Measurements from ENCODE around the gene CEP126. TPM values are rescaled to one million over a fixed set of nuclear protein-coding genes. Genes with fewer than 3 reads are reported as not detected.

CEP126 gene
- polyA plus RNA-seq, 2 donors, result 0.69 to 1.3 TPM

- H3K36me3 ChIP-seq (ENCODE audit: control insufficient read depth in 2 of 2, insufficient read depth in 2 of 2, low read length in 1 of 2), result no peaks in the 10 kb centered on the region
- 4 to 7% methylated on average over 2 of the region's 2 CpGs for WGBS, 2 donors
- H3K9me3 ChIP-seq (ENCODE audit: control insufficient read depth in 2 of 2, insufficient read depth in 1 of 2, low read depth in 1 of 2, low read length in 1 of 2), result no peaks in the 10 kb centered on the region
- no peaks in the 10 kb centered on the region for H3K4me1 ChIP-seq (ENCODE audit: control insufficient read depth in 2 of 2, insufficient read depth in 2 of 2, low read length in 1 of 2)
- H3K27ac ChIP-seq (ENCODE audit: low read depth in 2 of 2, low read length in 1 of 2), result no peak overlapping the region
- H3K27me3 ChIP-seq (ENCODE audit: control insufficient read depth in 1 of 2, insufficient read depth in 2 of 2, low read length in 2 of 2), result no peaks in the 10 kb centered on the region
- H3K4me3 ChIP-seq (ENCODE audit: low read depth in 1 of 2, low read length in 2 of 2), result no peak overlapping the region
These were observed 112.1 kb downstream of the CEP126 start for GRCh38 chr11:102026959-102027358.

- Histone ChIP-seq H3K36me3 (ENCODE audit: control insufficient read depth in 2 of 2, insufficient read depth in 2 of 2, low read length in 1 of 2) (no peaks in the 10 kb centered on the region), H3K27ac (ENCODE audit: low read depth in 2 of 2, low read length in 1 of 2) (no peak overlapping the region), H3K27me3 (ENCODE audit: control insufficient read depth in 1 of 2, insufficient read depth in 2 of 2, low read length in 2 of 2) (no peaks in the 10 kb centered on the region), H3K4me1 (ENCODE audit: control insufficient read depth in 2 of 2, insufficient read depth in 2 of 2, low read length in 1 of 2) (no peaks in the 10 kb centered on the region), H3K9me3 (ENCODE audit: control insufficient read depth in 2 of 2, insufficient read depth in 1 of 2, low read depth in 1 of 2, low read length in 1 of 2) (no peaks in the 10 kb centered on the region), H3K4me3 (ENCODE audit: low read depth in 1 of 2, low read length in 2 of 2) (no peak overlapping the region)
- 69 to 79% methylated on average over 1 of the region's 1 CpG for WGBS, 2 donors
These were observed 121.9 kb downstream of the CEP126 start for GRCh38 chr11:102036757-102037156.

DNA sequence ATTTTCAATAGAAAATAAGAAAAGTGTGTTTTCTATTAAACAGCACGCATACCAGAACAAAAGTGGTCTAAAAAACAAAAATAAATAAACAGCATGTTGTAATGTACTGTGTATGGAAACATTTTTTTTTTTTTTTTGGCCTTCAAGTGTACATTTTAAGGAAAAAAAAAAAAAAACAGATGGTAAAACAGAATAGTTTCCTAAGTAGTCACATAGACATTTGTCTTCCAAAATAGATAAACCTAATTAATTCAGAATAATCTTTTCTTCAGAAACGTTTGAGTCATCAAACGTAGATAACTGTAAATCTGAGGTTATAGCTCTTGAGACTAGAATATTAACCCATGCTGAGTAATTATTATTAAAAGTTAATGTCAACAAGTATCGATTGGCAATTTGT, 132.0 kb downstream of the CEP126 start:
- no peaks in the 10 kb centered on the region for H3K27me3 ChIP-seq (ENCODE audit: control insufficient read depth in 1 of 2, insufficient read depth in 2 of 2, low read length in 2 of 2)
- H3K27ac ChIP-seq (ENCODE audit: low read depth in 2 of 2, low read length in 1 of 2), result no peak overlapping the region
- H3K4me1 ChIP-seq (ENCODE audit: control insufficient read depth in 2 of 2, insufficient read depth in 2 of 2, low read length in 1 of 2), result peaks cover 0 to 3% of the 10 kb centered on the region in 2 donors
- WGBS, 2 donors, result 24 to 26% methylated on average over 4 of the region's 4 CpGs
- H3K4me3 ChIP-seq (ENCODE audit: low read depth in 1 of 2, low read length in 2 of 2), result peak overlapping the region; percentile 54 to 68
- no peaks in the 10 kb centered on the region for H3K9me3 ChIP-seq (ENCODE audit: control insufficient read depth in 2 of 2, insufficient read depth in 1 of 2, low read depth in 1 of 2, low read length in 1 of 2)
- no peaks in the 10 kb centered on the region for H3K36me3 ChIP-seq (ENCODE audit: control insufficient read depth in 2 of 2, insufficient read depth in 2 of 2, low read length in 1 of 2)

DNA sequence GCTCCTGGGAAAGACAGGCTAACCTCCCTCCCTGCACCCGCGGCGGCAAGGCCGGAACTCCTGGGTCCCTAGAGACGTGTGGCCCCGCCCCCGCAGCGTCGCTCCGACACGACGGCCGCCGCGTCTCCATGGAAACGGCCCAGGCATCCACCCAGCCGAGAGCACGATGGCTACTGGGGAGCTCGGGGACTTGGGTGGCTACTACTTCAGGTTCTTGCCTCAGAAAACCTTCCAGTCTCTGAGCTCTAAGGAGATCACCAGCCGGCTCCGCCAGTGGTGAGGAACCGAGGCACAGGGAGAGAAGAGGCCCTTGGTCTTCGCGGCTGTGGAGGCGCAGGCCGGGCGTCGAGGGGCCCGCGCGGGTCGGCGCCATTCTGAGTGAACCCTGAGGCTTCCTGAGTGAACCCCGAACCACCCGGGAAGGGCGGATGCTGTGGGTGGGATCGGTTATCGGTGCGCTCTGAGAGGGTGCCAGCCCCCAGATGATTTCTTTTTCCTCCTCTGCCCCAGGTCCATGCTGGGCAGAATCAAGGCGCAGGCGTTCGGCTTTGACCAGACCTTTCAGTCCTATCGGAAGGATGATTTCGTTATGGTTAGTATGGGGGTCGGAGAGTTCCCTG, 132.6 kb downstream of the CEP126 start, which contains the start of gene CFAP300:
CFAP300 (plus strand) TSS at position 133 of the 620 bp plus-strand sequence; CDS start at position 167, 34 bp downstream.
- no peaks in the 10 kb centered on the region for H3K36me3 ChIP-seq (ENCODE audit: control insufficient read depth in 2 of 2, insufficient read depth in 2 of 2, low read length in 1 of 2)
- WGBS, 2 donors, result 1 to 2% methylated on average over 45 of the region's 45 CpGs
- H3K4me3 ChIP-seq (ENCODE audit: low read depth in 1 of 2, low read length in 2 of 2), result peak within 1 kb of the TSS; percentile 54 to 68
- no peaks in the 10 kb centered on the region for H3K27me3 ChIP-seq (ENCODE audit: control insufficient read depth in 1 of 2, insufficient read depth in 2 of 2, low read length in 2 of 2)
- H3K27ac ChIP-seq (ENCODE audit: low read depth in 2 of 2, low read length in 1 of 2), result peak within 1 kb of the TSS in 1 of 2 donors; percentile 5
- peaks cover 0 to 3% of the 10 kb centered on the region in 2 donors for H3K4me1 ChIP-seq (ENCODE audit: control insufficient read depth in 2 of 2, insufficient read depth in 2 of 2, low read length in 1 of 2)
- H3K9me3 ChIP-seq (ENCODE audit: control insufficient read depth in 2 of 2, insufficient read depth in 1 of 2, low read depth in 1 of 2, low read length in 1 of 2), result no peaks in the 10 kb centered on the region

Other genes starting within 250 kb of the CEP126 start
- under 1 TPM; 0.02 to 0.04 TPM for gene ANGPTL5, start 1.5 kb downstream of the CEP126 start, polyA plus RNA-seq
- under 1 TPM; 0.63 to 0.68 TPM for gene CFAP300, start 132.4 kb downstream of the CEP126 start, polyA plus RNA-seq
- gene YAP1, start 195.4 kb downstream of the CEP126 start, polyA plus RNA-seq, result 10 to 100 TPM; 30.6 to 39.5 TPM